Smooth muscle cell (in vitro differentiated cells): ENCODE data around the gene BANP. TPM values are rescaled to one million over a fixed set of nuclear protein-coding genes. Genes with fewer than 3 reads are reported as not detected.
"Not testable (repeated sequence)": the region's sequence is repeated elsewhere in the genome, so short reads cannot be mapped to it uniquely, and the experiment has no call there.

Experiments used
- DNase-seq: peaks from one replicate; lab custom pipeline; 2025; ENCODE audit not compliant: unreplicated experiment; lab: John Stamatoyannopoulos, UW
- H2AFZ ChIP-seq: fragments of 200-600 bp; sonication (generic); 2 replicates; pipeline ENCODE4 v1.6.0; 2016; ENCODE audit warnings: antibody characterized with exemption, low read depth, mild to moderate bottlenecking
- H3F3A ChIP-seq: fragments of 200-600 bp; sonication (generic); 2 replicates; pipeline ENCODE4 v1.6.0; 2017; ENCODE audit warnings: antibody characterized with exemption, low read depth
- H3K27ac ChIP-seq: fragments of 200-600 bp; sonication (generic); 2 replicates; pipeline ENCODE4 v1.5.1; 2016; ENCODE audit warnings: low read depth, mild to moderate bottlenecking
- H3K27me3 ChIP-seq: fragments of 200-600 bp; sonication (generic); 2 replicates; pipeline ENCODE4 v1.6.1; 2016; ENCODE audit warnings: low read depth, mild to moderate bottlenecking
- H3K36me3 ChIP-seq: fragments of 200-600 bp; sonication (generic); 2 replicates; pipeline ENCODE4 v1.5.1; 2016; ENCODE audit warnings: low read depth
- H3K4me1 ChIP-seq: fragments of 200-600 bp; sonication (generic); 2 replicates; pipeline ENCODE4 v1.5.1; 2016; ENCODE audit warnings: low read depth
- H3K4me2 ChIP-seq: fragments of 200-600 bp; sonication (generic); 2 replicates; pipeline ENCODE4 v1.6.0; 2016; ENCODE audit warnings: mild to moderate bottlenecking
- H3K4me3 ChIP-seq: fragments of 200-600 bp; sonication (generic); 2 replicates; pipeline ENCODE4 v1.5.1; 2016; ENCODE audit warnings: mild to moderate bottlenecking
- H3K79me2 ChIP-seq: fragments of 200-600 bp; sonication (generic); 2 replicates; pipeline ENCODE4 v1.6.0; 2016; ENCODE audit warnings: low read depth, mild to moderate bottlenecking
- H3K9ac ChIP-seq: fragments of 200-600 bp; sonication (generic); 2 replicates; pipeline ENCODE4 v1.6.0; 2016; ENCODE audit warnings: low read depth
- H3K9me3 ChIP-seq: fragments of 200-600 bp; sonication (generic); replicated peaks from 2 replicates; pipeline ENCODE4 v1.5.1; 2016; ENCODE audit warnings: low read depth
- H4K20me1 ChIP-seq: fragments of 200-600 bp; sonication (generic); 2 replicates; pipeline ENCODE4 v1.6.0; 2016; ENCODE audit warnings: low read depth
- whole genome bisulfite sequencing: methylation state at CpG from one replicate; pipeline ENCODE4 v1.1.7; 2016; ENCODE audit warnings: low lambda C conversion rate; 5-methylcytosine and 5-hydroxymethylcytosine counted together
- polyA plus RNA-seq: library from polyadenylated mRNA; unstranded; fragments of >200 nt; fragmentation: Nextera tagmentation; extraction: Ambion mirVana; gene quantifications from 2 replicates; pipeline ENCODE4 v1.2.1, GENCODE V29; 2016
- total RNA-seq: library from RNA; depleted of rRNA; stranded (reverse); fragments of >200 nt; gene quantifications from 2 replicates; pipeline ENCODE4 v1.2.3, GENCODE V29; 2014
- TF ChIP-seq, protein P1 (sequence below): fragments of 200-600 bp; sonication (generic); IDR thresholded peaks from 2 replicates; pipeline ENCODE4 v1.5.1; 2017; ENCODE audit warnings: borderline replicate concordance, mild to moderate bottlenecking, antibody characterized with exemption; ENCODE audit not compliant: insufficient read depth, poor library complexity, severe bottlenecking

Gene BANP
- total and polyA plus RNA-seq, 2 experiments from 2014 or later: 11.5 to 19.5 TPM

GRCh38 chr16:88039591-88039990, 88.4 kb downstream of the BANP start:
- Histone ChIP-seq H3K36me3 (no peaks in the 10 kb centered on the region), H3K9ac (no peak overlapping the region), H2AFZ (no peak overlapping the region), H3K9me3 (no peaks in the 10 kb centered on the region), H3K4me1 (no peaks in the 10 kb centered on the region), H3K27me3 (no peaks in the 10 kb centered on the region), H3K4me3 (no peak overlapping the region), H3K79me2 (no peaks in the 10 kb centered on the region), H3K4me2 (no peak overlapping the region), H3F3A (no peaks in the 10 kb centered on the region), H4K20me1 (no peaks in the 10 kb centered on the region), H3K27ac (no peak overlapping the region)
- DNase-seq: no peak
- TF ChIP-seq, protein P1, sequence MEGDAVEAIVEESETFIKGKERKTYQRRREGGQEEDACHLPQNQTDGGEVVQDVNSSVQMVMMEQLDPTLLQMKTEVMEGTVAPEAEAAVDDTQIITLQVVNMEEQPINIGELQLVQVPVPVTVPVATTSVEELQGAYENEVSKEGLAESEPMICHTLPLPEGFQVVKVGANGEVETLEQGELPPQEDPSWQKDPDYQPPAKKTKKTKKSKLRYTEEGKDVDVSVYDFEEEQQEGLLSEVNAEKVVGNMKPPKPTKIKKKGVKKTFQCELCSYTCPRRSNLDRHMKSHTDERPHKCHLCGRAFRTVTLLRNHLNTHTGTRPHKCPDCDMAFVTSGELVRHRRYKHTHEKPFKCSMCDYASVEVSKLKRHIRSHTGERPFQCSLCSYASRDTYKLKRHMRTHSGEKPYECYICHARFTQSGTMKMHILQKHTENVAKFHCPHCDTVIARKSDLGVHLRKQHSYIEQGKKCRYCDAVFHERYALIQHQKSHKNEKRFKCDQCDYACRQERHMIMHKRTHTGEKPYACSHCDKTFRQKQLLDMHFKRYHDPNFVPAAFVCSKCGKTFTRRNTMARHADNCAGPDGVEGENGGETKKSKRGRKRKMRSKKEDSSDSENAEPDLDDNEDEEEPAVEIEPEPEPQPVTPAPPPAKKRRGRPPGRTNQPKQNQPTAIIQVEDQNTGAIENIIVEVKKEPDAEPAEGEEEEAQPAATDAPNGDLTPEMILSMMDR: no peak
- 96% methylated on average over 11 of the region's 11 CpGs for WGBS

DNA sequence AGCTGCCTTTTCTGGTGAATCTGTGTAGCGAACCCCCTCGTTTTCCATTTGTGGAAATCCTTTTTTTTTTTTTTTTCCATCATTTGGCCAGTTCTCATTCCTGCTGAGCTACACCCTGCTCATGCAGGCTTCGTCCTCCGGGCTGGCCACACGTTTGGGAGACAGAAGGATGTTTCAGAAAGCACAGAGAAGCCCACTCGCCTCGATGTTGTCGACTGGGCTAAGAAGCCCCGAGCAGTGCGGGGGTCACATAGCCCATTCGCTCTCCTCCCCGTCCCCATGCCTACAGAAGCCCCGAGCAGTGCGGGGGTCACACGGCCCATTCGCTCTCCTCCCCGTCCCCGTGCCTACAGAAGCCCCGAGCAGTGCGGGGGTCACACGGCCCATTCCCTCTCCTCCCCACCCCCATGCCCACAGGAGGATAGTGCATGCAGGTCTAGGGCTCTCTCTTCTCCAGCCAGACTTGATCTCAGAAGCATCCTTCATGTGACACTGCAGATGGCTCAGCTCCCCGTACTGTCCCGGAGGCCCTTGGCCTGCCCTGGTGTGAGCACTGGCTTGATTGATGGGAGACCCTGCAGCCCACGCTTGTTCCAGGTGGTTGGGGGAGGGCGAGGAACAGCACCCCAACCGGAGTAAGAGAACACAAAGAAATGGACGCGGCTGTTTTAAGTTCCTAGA, 89.1 kb downstream of the BANP start:
- H3K4me3 ChIP-seq, H4K20me1 ChIP-seq, H3K27ac ChIP-seq, H3K9ac ChIP-seq, DNase-seq, H3K79me2 ChIP-seq, H3K4me1 ChIP-seq, H3K36me3 ChIP-seq, H3K27me3 ChIP-seq, H3F3A ChIP-seq, H3K9me3 ChIP-seq, H2AFZ ChIP-seq, H3K4me2 ChIP-seq: not testable (repeated sequence)
- 96% methylated on average over 28 of the region's 28 CpGs for WGBS

- not testable (repeated sequence) for H3K4me2 ChIP-seq, H3K9me3 ChIP-seq, H3K9ac ChIP-seq, H3K79me2 ChIP-seq, H4K20me1 ChIP-seq, H2AFZ ChIP-seq, DNase-seq, H3K27me3 ChIP-seq, H3K4me3 ChIP-seq, H3K27ac ChIP-seq, H3K36me3 ChIP-seq, H3F3A ChIP-seq, H3K4me1 ChIP-seq
- WGBS: 95% methylated on average over 5 of the region's 5 CpGs
Measured at GRCh38 chr16:88040877-88041244, 89.6 kb downstream of the BANP start.

DNA sequence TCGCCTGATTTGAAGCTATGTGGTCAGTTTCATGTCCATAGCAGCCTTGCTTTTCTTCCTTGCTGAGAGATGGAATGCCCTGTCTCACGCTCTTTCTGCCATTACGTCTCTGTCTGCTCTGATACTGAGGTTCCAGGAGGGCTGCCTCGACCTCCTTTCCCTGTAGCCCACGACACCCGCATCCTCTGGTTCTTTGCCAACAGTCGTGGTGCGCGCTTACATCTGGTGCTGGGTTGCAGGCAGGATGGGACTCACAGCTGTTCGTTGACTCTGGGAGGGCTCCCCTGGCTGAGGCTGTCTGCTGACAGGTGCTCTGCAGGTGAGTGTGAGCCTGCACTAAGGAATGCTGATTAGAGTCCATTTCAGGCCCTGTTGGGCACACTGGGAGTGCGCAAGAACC, 90.3 kb downstream of the BANP start:
- not testable (repeated sequence) for H3F3A ChIP-seq, H3K27ac ChIP-seq, H3K36me3 ChIP-seq, H3K9ac ChIP-seq, H3K4me3 ChIP-seq, H3K79me2 ChIP-seq, H3K4me2 ChIP-seq, H2AFZ ChIP-seq, DNase-seq, H3K4me1 ChIP-seq, H3K9me3 ChIP-seq, H4K20me1 ChIP-seq, H3K27me3 ChIP-seq
- WGBS: 99% methylated on average over 10 of the region's 11 CpGs

DNA sequence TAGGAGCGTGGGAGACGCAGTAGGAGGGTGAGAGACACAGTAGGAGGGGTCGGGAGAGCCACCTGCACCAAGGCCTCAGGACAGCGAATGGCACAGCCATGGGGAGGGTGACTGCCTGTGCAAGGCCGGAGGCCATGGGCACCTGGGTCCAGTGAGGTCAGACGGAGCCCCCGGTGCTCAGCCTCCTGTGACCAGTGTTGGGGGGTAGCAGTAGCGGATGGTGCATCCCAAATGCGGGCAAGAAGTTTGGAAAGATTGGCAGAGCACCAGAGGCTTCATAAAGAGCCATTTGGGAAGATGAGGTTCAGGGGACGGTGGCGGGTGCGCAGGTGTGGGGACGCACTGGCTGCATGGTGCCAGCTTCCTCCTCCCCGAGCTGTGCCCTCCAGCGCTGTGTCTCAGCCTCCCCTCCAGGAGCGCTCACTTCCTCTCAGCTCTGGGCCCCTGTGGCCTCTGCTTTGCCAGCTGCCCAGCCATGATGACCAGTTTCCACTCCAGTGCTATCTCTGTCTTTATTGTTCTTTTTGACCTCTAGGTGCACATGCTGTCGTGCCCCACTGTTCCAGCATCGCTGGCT, 90.8 kb downstream of the BANP start:
- H3K9ac ChIP-seq, H3K4me3 ChIP-seq, H3K4me1 ChIP-seq, H3K79me2 ChIP-seq, H3K4me2 ChIP-seq, H3K9me3 ChIP-seq, H3K27me3 ChIP-seq, H2AFZ ChIP-seq, H3K36me3 ChIP-seq, DNase-seq, H4K20me1 ChIP-seq, H3F3A ChIP-seq, H3K27ac ChIP-seq: not testable (repeated sequence)
- WGBS: 97% methylated on average over 18 of the region's 18 CpGs

- H4K20me1 ChIP-seq, H3F3A ChIP-seq, H2AFZ ChIP-seq, H3K4me1 ChIP-seq, H3K4me3 ChIP-seq, H3K9ac ChIP-seq, H3K27ac ChIP-seq, DNase-seq, H3K9me3 ChIP-seq, H3K79me2 ChIP-seq, H3K36me3 ChIP-seq, H3K27me3 ChIP-seq, H3K4me2 ChIP-seq: not testable (repeated sequence)
- 89% methylated on average over 8 of the region's 8 CpGs for WGBS
Measured at GRCh38 chr16:88043208-88043910, 92.1 kb downstream of the BANP start.

GRCh38 chr16:88044121-88044581, 92.9 kb downstream of the BANP start:
- not testable (repeated sequence) for H3K27me3 ChIP-seq, H3K9ac ChIP-seq, H3K27ac ChIP-seq, H3K4me1 ChIP-seq, DNase-seq, H3K4me2 ChIP-seq, H3K4me3 ChIP-seq, H3K79me2 ChIP-seq, H4K20me1 ChIP-seq, H3F3A ChIP-seq, H2AFZ ChIP-seq, H3K36me3 ChIP-seq, H3K9me3 ChIP-seq
- 92% methylated on average over 11 of the region's 14 CpGs for WGBS
